K562 (cell line): ENCODE data around the gene CST9L. TPM values are rescaled to one million over a fixed set of nuclear protein-coding genes. Genes with fewer than 3 reads are reported as not detected.

Source experiments
- ATAC-seq: fragments of 200-7000 bp; cut with Tn5 transposase; 3 replicates; pipeline ENCODE4 v1.9.1; 2020; ENCODE audit warnings: moderate library complexity
- BruUV-seq: library from RNA; stranded (reverse); fragments of 400-500 nt; replicated peaks from 2 replicates; lab custom pipeline; 2021; lab: Mats Ljungman, UMichigan
- CTCF ChIA-PET: fragments of 300-600 bp; formaldehyde crosslinking; extraction: SDS; loops from one replicate; lab custom pipeline; 2021; ENCODE audit warnings: low intra/inter-chr PET ratio; lab: Yijun Ruan, JAX
- POLR2A ChIA-PET: fragments of 300-600, 350-650 bp; sonication (Branson Sonifier 250); formaldehyde crosslinking; extraction: SDS; loops from one replicate; lab custom pipeline; 2021; ENCODE audit warnings: antibody characterized with exemption, inconsistent platforms; lab: Yijun Ruan, JAX
- DNase-seq, 4 experiments: peaks; one replicate each; pipeline versions ENCODE4 v3.0.0 to v3.0.0-alpha.2; 2011 to 2018; ENCODE audit warnings: low spot score in 3 of 4, mixed read lengths in 3 of 4; ENCODE audit errors: extremely low read depth in 1 of 4
- FAIRE-seq: peaks from 2 replicates; lab custom pipeline; 2011; peaks lifted over from hg19 to GRCh38; lab: Jason Lieb, UNC
- H2AFZ ChIP-seq: 2 replicates; pipeline ENCODE4 v1.6.0; 2011; ENCODE audit warnings: low read depth, low read length, control low read depth, inconsistent platforms
- H3K27ac ChIP-seq: fragments of 200-600 bp; 3 replicates; pipeline ENCODE4 v1.8.0; 2011; ENCODE audit warnings: low read depth, mild to moderate bottlenecking, control low read depth, inconsistent platforms, low read length, moderate library complexity, mixed read lengths; ENCODE audit errors: extremely low read depth
- H3K27me3 ChIP-seq, 2 experiments: fragments of 300-600 bp in 1 of 2; 2 replicates in 1 of 2; 3 replicates in 1 of 2; pipeline versions ENCODE4 v1.6.0 to v1.8.0; 2011; ENCODE audit warnings: inconsistent platforms in 2 of 2, low read length in 2 of 2, mild to moderate bottlenecking in 1 of 2, mixed read lengths in 1 of 2, moderate library complexity in 1 of 2; ENCODE audit not compliant: control insufficient read depth in 2 of 2, insufficient read depth in 2 of 2
- H3K36me3 ChIP-seq: fragments of 300-600 bp; 3 replicates; pipeline ENCODE4 v1.8.0; 2011; ENCODE audit warnings: mild to moderate bottlenecking, low read length, inconsistent platforms; ENCODE audit not compliant: control insufficient read depth, insufficient read depth
- H3K4me1 ChIP-seq, 2 experiments: fragments of 200-600 bp in 1 of 2; replicated peaks in 1 of 2; 2 replicates in 1 of 2; 3 replicates in 1 of 2; pipeline versions ENCODE4 v1.5.1 to v1.8.0; 2011; ENCODE audit warnings: inconsistent platforms in 2 of 2, low read length in 2 of 2, mild to moderate bottlenecking in 1 of 2, mixed read lengths in 1 of 2, moderate library complexity in 1 of 2; ENCODE audit not compliant: control insufficient read depth in 2 of 2, insufficient read depth in 2 of 2
- H3K4me2 ChIP-seq: 2 replicates; pipeline ENCODE4 v1.6.1; 2011; ENCODE audit warnings: low read length, control low read depth, inconsistent platforms, mixed read lengths; ENCODE audit not compliant: insufficient read depth
- H3K4me3 ChIP-seq: fragments of 200-600 bp; sonication (generic), shearing (Covaris generic); 2 replicates; pipeline ENCODE4 v1.5.1; 2016; ENCODE audit warnings: control low read depth, inconsistent platforms
- H3K79me2 ChIP-seq: fragments of 200-600 bp; 3 replicates; pipeline ENCODE4 v1.8.0; 2011; ENCODE audit warnings: low read length, inconsistent platforms; ENCODE audit not compliant: control insufficient read depth, insufficient read depth
- H3K9ac ChIP-seq, 2 experiments: 2 replicates each; pipeline versions ENCODE4 v1.6.0 to v1.6.1; 2011; ENCODE audit warnings: low read depth in 2 of 2, low read length in 2 of 2, control low read depth in 1 of 2, inconsistent platforms in 1 of 2, mild to moderate bottlenecking in 1 of 2, mixed read lengths in 1 of 2; ENCODE audit not compliant: insufficient read depth in 1 of 2
- H3K9me1 ChIP-seq: one replicate; pipeline ENCODE4 v1.6.0; 2011; ENCODE audit warnings: inconsistent platforms, mild to moderate bottlenecking, low read length, moderate library complexity; ENCODE audit not compliant: control insufficient read depth, insufficient read depth
- H3K9me3 ChIP-seq: replicated peaks from 2 replicates; pipeline ENCODE4 v1.5.1; 2011; ENCODE audit warnings: low read depth, low read length, inconsistent platforms; ENCODE audit not compliant: control insufficient read depth, insufficient read depth
- H4K20me1 ChIP-seq: replicated peaks from 2 replicates; pipeline ENCODE4 v1.6.1; 2011; ENCODE audit warnings: low read length, inconsistent platforms, mixed read lengths; ENCODE audit not compliant: control insufficient read depth, insufficient read depth
- GATAD2A ChIP-seq: fragments of 450-650 bp; IDR thresholded peaks from 2 replicates; pipeline ENCODE4 v1.6.1; 2017
- HDGF ChIP-seq: fragments of 450-650 bp; IDR thresholded peaks from 2 replicates; pipeline ENCODE4 v1.6.1; 2016
- ILK ChIP-seq: fragments of 450-650 bp; IDR thresholded peaks from 2 replicates; pipeline ENCODE4 v1.6.1; 2016; ENCODE audit warnings: missing genetic modification characterization, low read depth, mild to moderate bottlenecking, missing compliant biosample characterization, moderate library complexity, borderline replicate concordance
- RBM39 ChIP-seq: fragments of 200-400 bp; formaldehyde crosslinking; optimal IDR thresholded peaks from 2 replicates; pipeline ENCODE3; 2018; ENCODE audit warnings: low read depth, low read length
- SPI1 ChIP-seq: IDR thresholded peaks from 2 replicates; pipeline ENCODE4 v1.6.1; 2011; ENCODE audit warnings: low read depth, low read length, control low read depth, borderline replicate concordance
- TBP ChIP-seq: optimal IDR thresholded peaks from 2 replicates; pipeline ENCODE3; 2011; ENCODE audit warnings: low read depth, low read length, improper control_type of control experiment
- TEAD4 ChIP-seq, 2 experiments: sonication (generic) in 1 of 2; formaldehyde crosslinking in 1 of 2; IDR thresholded peaks; 2 replicates each; pipeline versions ENCODE4 v1.6.1 to v1.8.0; 2012 to 2022; ENCODE audit warnings: borderline replicate concordance in 1 of 2, inconsistent platforms in 1 of 2, low read length in 1 of 2, mild to moderate bottlenecking in 1 of 2, missing genetic modification reagents in 1 of 2
- XRCC5 ChIP-seq: fragments of 200-400 bp; formaldehyde crosslinking; IDR thresholded peaks from 2 replicates; pipeline ENCODE4 v1.6.1; 2017; ENCODE audit warnings: low read depth, mild to moderate bottlenecking, low read length
- ZNF24 ChIP-seq: fragments of 450-650 bp; IDR thresholded peaks from 2 replicates; pipeline ENCODE4 v1.6.1; 2016
- WGBS: fragments of 100-300 bp; shearing (Covaris generic); methylation state at CpG from one replicate; pipeline ENCODE4 v1.1.6; 2016; ENCODE audit warnings: low coverage, mixed read lengths; ENCODE audit not compliant: insufficient coverage; ENCODE audit errors: missing lambda C conversion rate; 5-methylcytosine and 5-hydroxymethylcytosine counted together
- in situ Hi-C: fragments of 300-500 bp; cut with MboI; formaldehyde crosslinking; loops from 4 replicates; pipeline ENCODE4 v1.15.0; 2018; ENCODE audit warnings: inconsistent platforms, mixed read lengths
- intact Hi-C: fragments of 100-400 bp; cut with micrococcal nuclease; formaldehyde crosslinking; loops from 2 replicates; pipeline ENCODE4 v1.14.2; 2022
- polyA plus RNA-seq, 8 experiments: library from polyadenylated mRNA; depleted of rRNA in 4 of 8; stranded (reverse) in 5 of 8; unstranded in 3 of 8; fragments of >200 nt; fragmentation: Nextera tagmentation in 2 of 8; fragmentation: Illumina TruSeq in 1 of 8; extraction: Ambion mirVana in 2 of 8; extraction: Trizol in 1 of 8; gene quantifications; 2 replicates each; pipeline versions ENCODE4 v1.2.1 to v1.2.3, GENCODE V29; 2011 to 2014; ENCODE audit warnings: inconsistent platforms in 1 of 8, missing spikeins in 1 of 8
- total RNA-seq, 7 experiments: library from RNA; depleted of rRNA in 6 of 7; stranded (reverse); fragments of >200 nt in 6 of 7; fragmentation: Illumina TruSeq in 2 of 7; extraction: Trizol in 2 of 7; gene quantifications; 2 replicates each; pipeline versions ENCODE4 v1.2.1 to v1.2.3, GENCODE V29; 2011 to 2021; ENCODE audit warnings: low replicate concordance in 1 of 7
- TF ChIP-seq, protein P1 (sequence below): fragments of 450-650 bp; formaldehyde crosslinking; IDR thresholded peaks from 2 replicates; pipeline ENCODE4 v1.4.0; 2022; ENCODE audit warnings: missing genetic modification characterization
- TF ChIP-seq, protein P2 (sequence below): fragments of 250-450 bp; sonication (Bioruptor Pico); IDR thresholded peaks from 2 replicates; pipeline ENCODE4 v1.5.0; 2022; ENCODE audit warnings: mild to moderate bottlenecking

Gene CST9L
- total and polyA plus RNA-seq, 9 of the 15 experiments (the other 6 are each of a cell fraction or from before 2014, with no cell fraction given): not detected

DNA sequence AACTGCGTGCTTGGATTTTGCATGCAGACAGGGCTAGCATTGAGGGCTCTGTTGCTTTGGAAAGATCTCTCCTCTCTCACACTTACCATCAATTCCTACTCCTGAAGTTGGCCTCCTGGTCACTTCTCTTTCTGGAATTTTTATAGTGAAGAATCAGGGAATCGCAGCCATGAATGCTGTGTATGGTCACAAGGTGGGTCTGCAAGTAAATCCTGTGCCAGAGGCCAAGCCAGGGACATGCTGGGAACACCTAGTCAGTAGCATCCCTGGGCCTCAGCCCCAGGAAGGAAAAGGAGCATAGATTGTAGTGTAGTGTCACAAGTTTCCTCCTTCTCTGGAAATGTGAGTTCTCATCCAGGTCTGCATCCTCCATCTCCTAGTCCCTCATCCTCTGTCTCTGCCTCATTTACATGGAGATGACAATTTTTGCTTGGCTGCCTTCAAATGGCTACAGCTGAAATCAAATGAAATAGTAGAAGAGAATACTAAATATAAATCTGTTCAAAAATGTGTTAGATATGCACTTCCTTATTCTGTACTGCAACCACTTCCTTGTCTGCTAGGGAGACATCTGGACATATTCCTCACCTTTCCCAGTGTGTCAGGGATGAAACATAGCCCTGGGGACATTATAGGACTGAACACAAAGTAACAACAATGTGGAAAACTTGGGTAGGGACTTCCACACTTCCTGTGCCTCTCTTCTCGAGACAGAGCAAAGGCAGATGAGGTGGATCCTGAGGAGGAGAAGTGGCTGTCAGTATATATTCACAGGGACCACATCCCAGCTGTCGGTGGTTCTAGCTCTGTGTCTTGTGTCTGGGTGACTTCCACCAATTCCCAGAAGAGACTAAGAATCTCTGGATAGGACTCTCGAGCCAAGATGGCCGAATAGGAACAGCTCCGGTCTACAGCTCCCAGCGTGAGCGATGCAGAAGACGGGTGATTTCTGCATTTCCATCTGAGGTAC, 20.4 kb upstream of the CST9L start:
- Histone ChIP-seq H3K9me3 (no peaks in the 10 kb centered on the region), H3K4me3 (no peak overlapping the region), H4K20me1 (no peaks in the 10 kb centered on the region), H3K9ac (no peak overlapping the region), H3K9me1 (no peaks in the 10 kb centered on the region), H3K27me3 (no peaks in the 10 kb centered on the region), H3K27ac (no peak overlapping the region; the same call in 2 of the 3 replicates), H3K4me1 (peaks cover 2% of the 10 kb centered on the region in 2 experiments; a peak in 2 of 5 replicates), H3K36me3 (no peaks in the 10 kb centered on the region), H3K79me2 (no peaks in the 10 kb centered on the region), H3K4me2 (peak overlapping the region; percentile 62), H2AFZ (peak overlapping the region; percentile 95)
- DNase-seq (no peak), FAIRE-seq (no peak), ATAC-seq (peak; percentile 66)
- TF ChIP-seq SPI1 (peak; percentile 73; the same call in 1 of the 2 replicates), ILK (tag) (no peak)
- POLR2A ChIA-PET: no interaction called here
- intact Hi-C loops: no loop called here
- in situ Hi-C loops: no loop called here
- 37% methylated on average over 5 of the region's 10 CpGs for WGBS
- CTCF ChIA-PET: no interaction called here
- BruUV-seq: TSS peak; percentile 87

DNA sequence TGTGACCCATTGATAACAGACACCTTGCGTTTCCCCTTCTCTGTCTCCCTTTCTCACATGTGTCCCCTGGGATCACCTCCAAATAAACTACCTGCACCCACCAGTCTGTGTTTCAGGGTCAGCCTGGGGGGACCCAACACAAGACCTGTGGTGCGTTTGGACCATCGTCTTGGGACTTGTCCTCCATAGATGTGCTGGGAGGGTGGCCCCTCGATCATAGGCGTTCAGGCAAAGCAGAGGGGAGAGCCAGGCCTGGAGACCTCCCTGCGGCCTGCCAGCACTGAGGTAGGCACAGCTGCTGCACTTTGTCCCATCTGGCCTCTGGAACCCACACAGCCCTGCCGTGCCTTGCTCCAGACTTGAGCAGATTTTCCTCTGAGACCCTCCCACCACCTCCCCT, 19.3 kb upstream of the CST9L start:
- FAIRE-seq (no peak), ATAC-seq (no peak), DNase-seq (no peak)
- no peak overlapping the region for H2AFZ ChIP-seq
- H3K27me3 ChIP-seq: no peaks in the 10 kb centered on the region
- H4K20me1 ChIP-seq: no peaks in the 10 kb centered on the region
- no peaks in the 10 kb centered on the region for H3K79me2 ChIP-seq
- POLR2A ChIA-PET: interaction anchor here (0.5 kb wide), 1 partner anchor 56 kb away, joined by 3 read pairs; no protein-coding TSS in a partner anchor
- intact Hi-C loops: no loop called here
- no peaks in the 10 kb centered on the region for H3K9me1 ChIP-seq
- no peak overlapping the region for H3K4me3 ChIP-seq
- CTCF ChIA-PET: no interaction called here
- in situ Hi-C loops: no loop called here
- no peak overlapping the region for H3K27ac ChIP-seq
- H3K4me2 ChIP-seq: no peak overlapping the region
- no peak overlapping the region for H3K9ac ChIP-seq
- 18% methylated on average over 5 of the region's 7 CpGs for WGBS
- BruUV-seq: no TSS peak
- H3K4me1 ChIP-seq: peaks cover 2% of the 10 kb centered on the region in 2 experiments; a peak in 2 of 5 replicates
- no peaks in the 10 kb centered on the region for H3K9me3 ChIP-seq
- no peaks in the 10 kb centered on the region for H3K36me3 ChIP-seq
- no peak for TF ChIP-seq HDGF
- no peak for TF ChIP-seq TBP
- no peak for TF ChIP-seq RBM39
- TF ChIP-seq, protein P1, sequence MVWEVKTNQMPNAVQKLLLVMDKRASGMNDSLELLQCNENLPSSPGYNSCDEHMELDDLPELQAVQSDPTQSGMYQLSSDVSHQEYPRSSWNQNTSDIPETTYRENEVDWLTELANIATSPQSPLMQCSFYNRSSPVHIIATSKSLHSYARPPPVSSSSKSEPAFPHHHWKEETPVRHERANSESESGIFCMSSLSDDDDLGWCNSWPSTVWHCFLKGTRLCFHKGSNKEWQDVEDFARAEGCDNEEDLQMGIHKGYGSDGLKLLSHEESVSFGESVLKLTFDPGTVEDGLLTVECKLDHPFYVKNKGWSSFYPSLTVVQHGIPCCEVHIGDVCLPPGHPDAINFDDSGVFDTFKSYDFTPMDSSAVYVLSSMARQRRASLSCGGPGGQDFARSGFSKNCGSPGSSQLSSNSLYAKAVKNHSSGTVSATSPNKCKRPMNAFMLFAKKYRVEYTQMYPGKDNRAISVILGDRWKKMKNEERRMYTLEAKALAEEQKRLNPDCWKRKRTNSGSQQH (CRISPR knock-in tag): no peak
- TF ChIP-seq ZNF24: no peak
- TF ChIP-seq GATAD2A: no peak
- TF ChIP-seq, protein P2, sequence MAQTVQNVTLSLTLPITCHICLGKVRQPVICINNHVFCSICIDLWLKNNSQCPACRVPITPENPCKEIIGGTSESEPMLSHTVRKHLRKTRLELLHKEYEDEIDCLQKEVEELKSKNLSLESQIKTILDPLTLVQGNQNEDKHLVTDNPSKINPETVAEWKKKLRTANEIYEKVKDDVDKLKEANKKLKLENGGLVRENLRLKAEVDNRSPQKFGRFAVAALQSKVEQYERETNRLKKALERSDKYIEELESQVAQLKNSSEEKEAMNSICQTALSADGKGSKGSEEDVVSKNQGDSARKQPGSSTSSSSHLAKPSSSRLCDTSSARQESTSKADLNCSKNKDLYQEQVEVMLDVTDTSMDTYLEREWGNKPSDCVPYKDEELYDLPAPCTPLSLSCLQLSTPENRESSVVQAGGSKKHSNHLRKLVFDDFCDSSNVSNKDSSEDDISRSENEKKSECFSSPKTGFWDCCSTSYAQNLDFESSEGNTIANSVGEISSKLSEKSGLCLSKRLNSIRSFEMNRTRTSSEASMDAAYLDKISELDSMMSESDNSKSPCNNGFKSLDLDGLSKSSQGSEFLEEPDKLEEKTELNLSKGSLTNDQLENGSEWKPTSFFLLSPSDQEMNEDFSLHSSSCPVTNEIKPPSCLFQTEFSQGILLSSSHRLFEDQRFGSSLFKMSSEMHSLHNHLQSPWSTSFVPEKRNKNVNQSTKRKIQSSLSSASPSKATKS (CRISPR knock-in tag): no peak
- no peak for TF ChIP-seq XRCC5
- TF ChIP-seq ILK (tag): no peak
- TF ChIP-seq TEAD4 (IDR thresholded peaks at IDR 0.05; ENCODE audit: low read length): no peak
- no peak for TF ChIP-seq TEAD4 (CRISPR knock-in tag; IDR thresholded peaks at IDR 0.05; ENCODE audit: borderline replicate concordance)
